ENCODE data around the gene MAP1LC3B.

The MAP1LC3B gene

DNA sequence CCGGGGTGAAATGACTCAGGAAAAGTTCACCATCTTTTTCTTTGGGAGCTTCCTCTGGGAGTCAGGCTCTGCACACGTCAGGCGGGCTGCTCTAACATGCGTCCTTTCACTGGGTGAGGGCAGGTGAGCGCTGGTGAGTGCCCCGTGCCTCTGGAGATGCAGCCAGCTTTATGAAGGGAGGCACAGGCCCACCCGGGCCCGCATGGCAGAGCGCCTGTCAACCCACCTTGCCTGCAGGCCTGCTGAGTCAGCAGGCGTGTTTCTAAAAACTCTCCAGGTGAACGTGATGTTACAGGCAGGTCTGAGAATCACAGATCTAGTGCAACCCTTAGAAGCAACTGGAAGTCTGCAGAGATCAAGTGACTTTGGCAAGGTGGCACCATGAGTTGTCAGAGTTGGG, 18.4 kb downstream of the MAP1LC3B start:
- DNase-seq (ENCODE audit: low read depth, low spot score), result no peak
- ChIA-PET CTCF (interaction anchor here (1.4 to 3.1 kb wide), 2 partner anchors 16 to 225 kb away, joined by 4 to 18 read pairs; no protein-coding TSS in a partner anchor), POLR2A (no interaction called here)
- TF ChIP-seq CTCF (IDR thresholded peaks at IDR 0.05; ENCODE audit: insufficient read depth, low read length, missing control alignments), result no peak
- H3K4me3 ChIP-seq (ENCODE audit: low read depth, low read length), result no peak overlapping the region

DNA sequence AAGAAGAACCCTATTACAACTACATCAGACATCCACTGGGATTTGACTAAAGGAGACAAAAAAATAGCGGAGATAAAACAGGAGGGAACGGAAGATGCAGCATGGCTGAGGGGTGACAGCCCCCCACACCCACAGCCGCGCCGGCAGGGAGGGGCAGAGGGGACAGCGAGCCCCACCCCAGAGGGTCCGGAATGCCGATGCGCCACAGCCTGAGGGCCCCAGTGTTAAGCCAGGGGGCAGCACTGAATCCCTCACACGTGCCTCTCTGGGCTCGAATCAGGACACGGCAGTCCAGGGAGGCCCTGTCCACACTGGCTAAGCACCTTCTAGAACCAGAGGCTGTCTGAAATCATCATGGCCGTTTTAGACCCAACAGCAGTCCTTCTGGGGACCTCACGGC, 18.8 kb downstream of the MAP1LC3B start:
- no peak for TF ChIP-seq CTCF (IDR thresholded peaks at IDR 0.05; ENCODE audit: insufficient read depth, low read length, missing control alignments)
- ChIA-PET CTCF (interaction anchor here (1.4 kb wide), 1 partner anchor 17 kb away, joined by 4 read pairs; no protein-coding TSS in a partner anchor), POLR2A (no interaction called here)
- no peak for DNase-seq (ENCODE audit: low read depth, low spot score)
- no peak overlapping the region for H3K4me3 ChIP-seq (ENCODE audit: low read depth, low read length)

GRCh38 chr16:87411375-87412271, 19.5 kb downstream of the MAP1LC3B start:
- ChIA-PET POLR2A (no interaction called here), CTCF (interaction anchor here (1.1 to 10.3 kb wide), 2 partner anchors 87 to 224 kb away, joined by 3 to 222 read pairs; no protein-coding TSS in a partner anchor)
- no peak overlapping the region for H3K4me3 ChIP-seq (ENCODE audit: low read depth, low read length)
- TF ChIP-seq CTCF (IDR thresholded peaks at IDR 0.05; ENCODE audit: insufficient read depth, low read length, missing control alignments), result no peak
- no peak for DNase-seq (ENCODE audit: low read depth, low spot score)

GRCh38 chr16:87412371-87412995, 20.3 kb downstream of the MAP1LC3B start:
- DNase-seq (ENCODE audit: low read depth, low spot score), result no peak
- H3K4me3 ChIP-seq (ENCODE audit: low read depth, low read length), result no peak overlapping the region
- CTCF ChIA-PET, result interaction anchor here (1.0 to 10.3 kb wide), 3 partner anchors 12 to 223 kb away, joined by 3 to 222 read pairs (median 3); no protein-coding TSS in a partner anchor
- POLR2A ChIA-PET, result no interaction called here
- TF ChIP-seq CTCF (IDR thresholded peaks at IDR 0.05; ENCODE audit: insufficient read depth, low read length, missing control alignments), result no peak

- CTCF ChIA-PET, result interaction anchor here (1.0 to 10.3 kb wide), 3 partner anchors 11 to 223 kb away, joined by 3 to 222 read pairs (median 3); no protein-coding TSS in a partner anchor
- TF ChIP-seq CTCF (IDR thresholded peaks at IDR 0.05; ENCODE audit: insufficient read depth, low read length, missing control alignments), result no peak
These were observed 20.9 kb downstream of the MAP1LC3B start for GRCh38 chr16:87412996-87413421.

DNA sequence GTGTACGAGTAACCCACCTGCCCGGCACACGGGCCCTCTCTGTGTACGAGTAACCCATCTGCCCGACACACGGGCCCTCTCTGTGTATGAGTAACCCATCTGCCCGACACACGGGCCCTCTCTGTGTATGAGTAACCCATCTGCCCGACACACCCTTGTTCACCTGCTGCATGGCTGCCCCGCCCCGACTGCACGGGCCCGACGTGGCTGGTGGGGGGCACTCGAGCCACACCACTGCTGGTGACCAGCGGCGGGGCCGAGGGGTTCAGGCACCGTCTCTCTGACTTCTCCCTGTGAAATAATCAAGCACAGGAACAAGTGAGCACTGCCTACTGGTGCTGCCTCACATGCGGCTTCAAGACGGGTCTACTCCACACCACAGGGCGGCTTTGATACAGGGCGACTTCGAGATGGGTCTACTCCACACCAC, 22.1 kb downstream of the MAP1LC3B start:
- TF ChIP-seq CTCF (IDR thresholded peaks at IDR 0.05; ENCODE audit: insufficient read depth, low read length, missing control alignments), result no peak
- ChIA-PET POLR2A (no interaction called here), CTCF (interaction anchor here (10.3 kb wide), 1 partner anchor 222 kb away, joined by 222 read pairs; no protein-coding TSS in a partner anchor)
- DNase-seq (ENCODE audit: low read depth, low spot score), result no peak
- H3K4me3 ChIP-seq (ENCODE audit: low read depth, low read length), result no peak overlapping the region

More at GRCh38 chr16:87412996-87413421, 20.9 kb downstream of the MAP1LC3B start:
- no peak overlapping the region for H3K4me3 ChIP-seq (ENCODE audit: low read depth, low read length)
- DNase-seq (ENCODE audit: low read depth, low spot score), result no peak
- POLR2A ChIA-PET, result no interaction called here

Measured in AG04449 (cell line).